ENCODE measurements around the gene CRIP2.

DNA sequence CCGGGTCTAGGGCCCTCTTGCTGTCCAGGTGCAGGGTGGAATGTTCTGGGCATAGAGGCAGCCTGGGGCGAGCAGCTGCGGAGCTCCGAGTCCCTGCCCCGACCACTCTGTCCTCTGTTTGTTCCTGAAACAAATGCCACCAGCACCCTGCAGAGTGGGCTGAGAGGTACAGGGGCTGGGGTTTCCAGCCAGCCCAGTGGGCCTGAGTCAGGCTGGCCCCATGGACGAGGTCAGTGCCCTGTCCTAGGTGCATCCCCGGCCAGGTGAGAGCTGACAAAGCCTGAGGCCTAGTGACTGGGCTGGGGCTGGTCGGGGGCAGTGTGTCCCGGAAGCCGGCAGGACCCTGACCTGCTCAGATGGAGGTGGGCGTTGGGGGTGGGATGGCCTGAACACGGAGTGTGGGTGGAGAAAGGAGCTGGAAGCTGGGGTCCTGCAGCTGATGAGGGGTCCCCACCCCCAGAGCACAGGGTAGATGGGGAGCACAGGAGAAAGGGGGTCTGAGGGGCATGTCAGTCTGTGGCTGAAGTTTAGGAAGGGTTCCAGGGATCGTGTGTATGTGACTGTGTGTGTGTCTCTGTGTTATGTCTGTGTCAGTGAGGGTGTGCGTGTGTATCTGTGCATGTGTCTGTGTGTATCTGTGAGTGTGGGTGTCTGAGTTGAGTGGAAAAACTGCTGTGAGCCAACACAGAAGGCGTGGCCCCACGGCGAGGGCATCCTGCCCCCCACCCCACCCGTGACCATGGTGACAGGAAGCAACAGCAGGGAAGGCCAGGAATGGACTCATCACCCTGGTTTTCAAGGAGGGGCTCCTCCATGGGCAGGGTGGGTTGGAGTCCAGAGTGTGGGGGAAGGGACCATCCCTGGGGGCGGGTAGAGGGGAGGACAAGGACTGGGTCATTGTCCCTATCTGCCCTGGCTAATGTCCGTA is 9.7 kb downstream of the CRIP2 start:
- TF ChIP-seq CTCF (IDR thresholded peaks at IDR 0.05) (no peak), POLR2A (IDR thresholded peaks at IDR 0.05) (no peak)

Measured in right lobe of liver (tissue), 4 donors.